ENCODE data around the gene DOCK2. TPM values are rescaled to one million over a fixed set of nuclear protein-coding genes. Genes with fewer than 3 reads are reported as not detected.

DOCK2 gene
- total and polyA plus RNA-seq, 9 of the 15 experiments (the other 6 are each of a cell fraction or from before 2014, with no cell fraction given): 4.5 to 42.6 (median 20.5) TPM

DNA sequence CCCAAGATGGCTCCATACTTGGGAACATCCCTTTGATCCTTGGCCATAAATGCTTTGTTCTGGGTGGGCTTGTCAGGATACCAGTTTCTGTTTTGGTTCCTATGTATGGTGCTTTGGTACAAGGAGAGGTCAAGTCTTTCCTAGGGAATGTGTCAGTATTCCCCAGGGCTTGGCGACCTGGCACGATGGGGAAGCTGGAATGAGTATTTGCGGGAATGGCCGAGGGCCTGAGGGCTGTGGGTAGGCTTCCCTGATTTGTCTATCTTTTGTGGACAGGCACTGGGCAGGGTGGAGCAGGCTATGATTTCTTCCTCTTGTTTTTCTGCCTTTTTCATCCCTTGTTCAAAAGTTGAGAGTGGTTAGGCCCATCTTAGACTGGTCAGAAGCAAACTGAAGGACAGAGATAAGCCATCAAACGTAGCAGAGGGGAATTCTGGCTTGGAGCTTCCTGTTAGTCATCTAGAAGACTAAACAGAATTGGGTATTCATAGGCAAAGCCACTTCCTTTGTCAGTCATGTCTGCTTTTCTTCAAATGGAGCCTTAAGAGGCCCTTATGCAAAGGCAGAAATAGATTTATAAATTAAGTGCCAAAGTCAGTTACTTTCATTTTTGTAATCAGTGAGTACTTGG is 13.7 kb downstream of the DOCK2 start (continued):
- TF ChIP-seq, protein P1, sequence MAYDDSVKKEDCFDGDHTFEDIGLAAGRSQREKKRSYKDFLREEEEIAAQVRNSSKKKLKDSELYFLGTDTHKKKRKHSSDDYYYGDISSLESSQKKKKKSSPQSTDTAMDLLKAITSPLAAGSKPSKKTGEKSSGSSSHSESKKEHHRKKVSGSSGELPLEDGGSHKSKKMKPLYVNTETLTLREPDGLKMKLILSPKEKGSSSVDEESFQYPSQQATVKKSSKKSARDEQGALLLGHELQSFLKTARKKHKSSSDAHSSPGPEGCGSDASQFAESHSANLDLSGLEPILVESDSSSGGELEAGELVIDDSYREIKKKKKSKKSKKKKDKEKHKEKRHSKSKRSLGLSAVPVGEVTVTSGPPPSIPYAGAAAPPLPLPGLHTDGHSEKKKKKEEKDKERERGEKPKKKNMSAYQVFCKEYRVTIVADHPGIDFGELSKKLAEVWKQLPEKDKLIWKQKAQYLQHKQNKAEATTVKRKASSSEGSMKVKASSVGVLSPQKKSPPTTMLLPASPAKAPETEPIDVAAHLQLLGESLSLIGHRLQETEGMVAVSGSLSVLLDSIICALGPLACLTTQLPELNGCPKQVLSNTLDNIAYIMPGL (CRISPR knock-in tag; IDR thresholded peaks at IDR 0.05): no peak
- TF ChIP-seq CEBPB (tag; IDR thresholded peaks at IDR 0.05): no peak
- TF ChIP-seq, protein P2, sequence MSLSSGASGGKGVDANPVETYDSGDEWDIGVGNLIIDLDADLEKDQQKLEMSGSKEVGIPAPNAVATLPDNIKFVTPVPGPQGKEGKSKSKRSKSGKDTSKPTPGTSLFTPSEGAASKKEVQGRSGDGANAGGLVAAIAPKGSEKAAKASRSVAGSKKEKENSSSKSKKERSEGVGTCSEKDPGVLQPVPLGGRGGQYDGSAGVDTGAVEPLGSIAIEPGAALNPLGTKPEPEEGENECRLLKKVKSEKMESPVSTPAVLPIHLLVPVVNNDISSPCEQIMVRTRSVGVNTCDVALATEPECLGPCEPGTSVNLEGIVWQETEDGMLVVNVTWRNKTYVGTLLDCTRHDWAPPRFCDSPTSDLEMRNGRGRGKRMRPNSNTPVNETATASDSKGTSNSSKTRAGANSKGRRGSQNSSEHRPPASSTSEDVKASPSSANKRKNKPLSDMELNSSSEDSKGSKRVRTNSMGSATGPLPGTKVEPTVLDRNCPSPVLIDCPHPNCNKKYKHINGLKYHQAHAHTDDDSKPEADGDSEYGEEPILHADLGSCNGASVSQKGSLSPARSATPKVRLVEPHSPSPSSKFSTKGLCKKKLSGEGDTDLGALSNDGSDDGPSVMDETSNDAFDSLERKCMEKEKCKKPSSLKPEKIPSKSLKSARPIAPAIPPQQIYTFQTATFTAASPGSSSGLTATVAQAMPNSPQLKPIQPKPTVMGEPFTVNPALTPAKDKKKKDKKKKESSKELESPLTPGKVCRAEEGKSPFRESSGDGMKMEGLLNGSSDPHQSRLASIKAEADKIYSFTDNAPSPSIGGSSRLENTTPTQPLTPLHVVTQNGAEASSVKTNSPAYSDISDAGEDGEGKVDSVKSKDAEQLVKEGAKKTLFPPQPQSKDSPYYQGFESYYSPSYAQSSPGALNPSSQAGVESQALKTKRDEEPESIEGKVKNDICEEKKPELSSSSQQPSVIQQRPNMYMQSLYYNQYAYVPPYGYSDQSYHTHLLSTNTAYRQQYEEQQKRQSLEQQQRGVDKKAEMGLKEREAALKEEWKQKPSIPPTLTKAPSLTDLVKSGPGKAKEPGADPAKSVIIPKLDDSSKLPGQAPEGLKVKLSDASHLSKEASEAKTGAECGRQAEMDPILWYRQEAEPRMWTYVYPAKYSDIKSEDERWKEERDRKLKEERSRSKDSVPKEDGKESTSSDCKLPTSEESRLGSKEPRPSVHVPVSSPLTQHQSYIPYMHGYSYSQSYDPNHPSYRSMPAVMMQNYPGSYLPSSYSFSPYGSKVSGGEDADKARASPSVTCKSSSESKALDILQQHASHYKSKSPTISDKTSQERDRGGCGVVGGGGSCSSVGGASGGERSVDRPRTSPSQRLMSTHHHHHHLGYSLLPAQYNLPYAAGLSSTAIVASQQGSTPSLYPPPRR (CRISPR knock-in tag; IDR thresholded peaks at IDR 0.05; ENCODE audit: borderline replicate concordance): no peak
- TF ChIP-seq, protein P3, sequence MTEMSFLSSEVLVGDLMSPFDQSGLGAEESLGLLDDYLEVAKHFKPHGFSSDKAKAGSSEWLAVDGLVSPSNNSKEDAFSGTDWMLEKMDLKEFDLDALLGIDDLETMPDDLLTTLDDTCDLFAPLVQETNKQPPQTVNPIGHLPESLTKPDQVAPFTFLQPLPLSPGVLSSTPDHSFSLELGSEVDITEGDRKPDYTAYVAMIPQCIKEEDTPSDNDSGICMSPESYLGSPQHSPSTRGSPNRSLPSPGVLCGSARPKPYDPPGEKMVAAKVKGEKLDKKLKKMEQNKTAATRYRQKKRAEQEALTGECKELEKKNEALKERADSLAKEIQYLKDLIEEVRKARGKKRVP (CRISPR knock-in tag; IDR thresholded peaks at IDR 0.05): no peak
- no peak for TF ChIP-seq ZNF57 (CRISPR knock-in tag; IDR thresholded peaks at IDR 0.05)
- no peak for TF ChIP-seq POLR2A (conservative IDR thresholded peaks at IDR 0.05)
- TF ChIP-seq SMAD3 (CRISPR knock-in tag; conservative IDR thresholded peaks at IDR 0.05): peak; percentile 59; the same call in 1 of the 2 replicates
- TF ChIP-seq SMARCC2 (IDR thresholded peaks at IDR 0.05; ENCODE audit: low read depth): 0 out of 2 replicates have a peak, but pooled peaks have one; percentile 28
- TF ChIP-seq, protein P4, sequence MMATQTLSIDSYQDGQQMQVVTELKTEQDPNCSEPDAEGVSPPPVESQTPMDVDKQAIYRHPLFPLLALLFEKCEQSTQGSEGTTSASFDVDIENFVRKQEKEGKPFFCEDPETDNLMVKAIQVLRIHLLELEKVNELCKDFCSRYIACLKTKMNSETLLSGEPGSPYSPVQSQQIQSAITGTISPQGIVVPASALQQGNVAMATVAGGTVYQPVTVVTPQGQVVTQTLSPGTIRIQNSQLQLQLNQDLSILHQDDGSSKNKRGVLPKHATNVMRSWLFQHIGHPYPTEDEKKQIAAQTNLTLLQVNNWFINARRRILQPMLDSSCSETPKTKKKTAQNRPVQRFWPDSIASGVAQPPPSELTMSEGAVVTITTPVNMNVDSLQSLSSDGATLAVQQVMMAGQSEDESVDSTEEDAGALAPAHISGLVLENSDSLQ (IDR thresholded peaks at IDR 0.05): peak; percentile 25; the same call in 1 of the 2 replicates
- no peak for TF ChIP-seq TBP (optimal IDR thresholded peaks at IDR 0.05; ENCODE audit: low read depth, low read length)
- TF ChIP-seq SMARCB1 (IDR thresholded peaks at IDR 0.05; ENCODE audit: insufficient read length, low read depth): no peak
- TF ChIP-seq, protein P5, sequence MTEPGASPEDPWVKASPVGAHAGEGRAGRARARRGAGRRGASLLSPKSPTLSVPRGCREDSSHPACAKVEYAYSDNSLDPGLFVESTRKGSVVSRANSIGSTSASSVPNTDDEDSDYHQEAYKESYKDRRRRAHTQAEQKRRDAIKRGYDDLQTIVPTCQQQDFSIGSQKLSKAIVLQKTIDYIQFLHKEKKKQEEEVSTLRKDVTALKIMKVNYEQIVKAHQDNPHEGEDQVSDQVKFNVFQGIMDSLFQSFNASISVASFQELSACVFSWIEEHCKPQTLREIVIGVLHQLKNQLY (CRISPR knock-in tag; conservative IDR thresholded peaks at IDR 0.05): no peak
- TF ChIP-seq SOX6 (IDR thresholded peaks at IDR 0.05): no peak
- TF ChIP-seq, protein P6, sequence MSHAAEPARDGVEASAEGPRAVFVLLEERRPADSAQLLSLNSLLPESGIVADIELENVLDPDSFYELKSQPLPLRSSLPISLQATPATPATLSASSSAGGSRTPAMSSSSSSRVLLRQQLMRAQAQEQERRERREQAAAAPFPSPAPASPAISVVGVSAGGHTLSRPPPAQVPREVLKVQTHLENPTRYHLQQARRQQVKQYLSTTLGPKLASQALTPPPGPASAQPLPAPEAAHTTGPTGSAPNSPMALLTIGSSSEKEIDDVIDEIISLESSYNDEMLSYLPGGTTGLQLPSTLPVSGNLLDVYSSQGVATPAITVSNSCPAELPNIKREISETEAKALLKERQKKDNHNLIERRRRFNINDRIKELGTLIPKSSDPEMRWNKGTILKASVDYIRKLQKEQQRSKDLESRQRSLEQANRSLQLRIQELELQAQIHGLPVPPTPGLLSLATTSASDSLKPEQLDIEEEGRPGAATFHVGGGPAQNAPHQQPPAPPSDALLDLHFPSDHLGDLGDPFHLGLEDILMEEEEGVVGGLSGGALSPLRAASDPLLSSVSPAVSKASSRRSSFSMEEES (CRISPR knock-in tag; IDR thresholded peaks at IDR 0.05): no peak

Measured in K562 (cell line).